Measurements from ENCODE around the gene FMO5.

DNA sequence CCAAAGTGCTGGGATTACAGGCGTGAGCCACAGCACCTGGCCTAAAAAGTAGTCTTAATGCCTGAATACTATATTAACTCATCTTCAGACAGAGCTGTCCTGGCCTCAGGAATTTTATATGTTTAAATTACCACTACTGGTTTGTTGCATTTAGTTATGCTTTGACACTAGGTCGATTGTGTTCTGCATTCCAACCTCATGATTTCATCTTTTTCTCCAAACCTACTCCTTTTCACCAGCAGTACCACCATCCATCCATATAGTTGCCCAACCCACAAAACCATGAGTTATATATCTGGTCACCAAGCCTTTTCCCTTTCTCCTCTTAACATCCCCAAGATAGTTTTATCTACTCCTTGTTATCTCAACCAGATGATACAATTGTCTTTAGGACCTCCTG lies 22.6 kb downstream of the FMO5 start:
- TF ChIP-seq, protein P1, sequence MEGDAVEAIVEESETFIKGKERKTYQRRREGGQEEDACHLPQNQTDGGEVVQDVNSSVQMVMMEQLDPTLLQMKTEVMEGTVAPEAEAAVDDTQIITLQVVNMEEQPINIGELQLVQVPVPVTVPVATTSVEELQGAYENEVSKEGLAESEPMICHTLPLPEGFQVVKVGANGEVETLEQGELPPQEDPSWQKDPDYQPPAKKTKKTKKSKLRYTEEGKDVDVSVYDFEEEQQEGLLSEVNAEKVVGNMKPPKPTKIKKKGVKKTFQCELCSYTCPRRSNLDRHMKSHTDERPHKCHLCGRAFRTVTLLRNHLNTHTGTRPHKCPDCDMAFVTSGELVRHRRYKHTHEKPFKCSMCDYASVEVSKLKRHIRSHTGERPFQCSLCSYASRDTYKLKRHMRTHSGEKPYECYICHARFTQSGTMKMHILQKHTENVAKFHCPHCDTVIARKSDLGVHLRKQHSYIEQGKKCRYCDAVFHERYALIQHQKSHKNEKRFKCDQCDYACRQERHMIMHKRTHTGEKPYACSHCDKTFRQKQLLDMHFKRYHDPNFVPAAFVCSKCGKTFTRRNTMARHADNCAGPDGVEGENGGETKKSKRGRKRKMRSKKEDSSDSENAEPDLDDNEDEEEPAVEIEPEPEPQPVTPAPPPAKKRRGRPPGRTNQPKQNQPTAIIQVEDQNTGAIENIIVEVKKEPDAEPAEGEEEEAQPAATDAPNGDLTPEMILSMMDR (optimal IDR thresholded peaks at IDR 0.05 in 1 of 3, IDR thresholded peaks at IDR 0.05 in 1 of 3, conservative IDR thresholded peaks at IDR 0.05 in 1 of 3; ENCODE audit: extremely low read depth in 1 of 3, insufficient read depth in 2 of 3, low read length in 3 of 3), result no peak
- TF ChIP-seq EZH2 (IDR thresholded peaks at IDR 0.05; ENCODE audit: low read length), result no peak

All from keratinocyte (primary cell).